Left ventricle myocardium superior (tissue), 1 donor: ENCODE results near the gene CHCHD1. TPM values are rescaled to one million over a fixed set of nuclear protein-coding genes. Genes with fewer than 3 reads are reported as not detected.
A peak's percentile ranks its signal among the peaks of the same experiment; 100 is the strongest.
"Not testable (repeated sequence)": the region's sequence is repeated elsewhere in the genome, so short reads cannot be mapped to it uniquely, and the experiment has no call there.

ENCODE experiments used
- ATAC-seq: fragments of 200-7000 bp; cut with Tn5 transposase; one replicate; pipeline ENCODE4 v1.9.1; 2020; ENCODE audit warnings: mild to moderate bottlenecking, moderate library complexity
- DNase-seq: peaks from one replicate; pipeline ENCODE4 v3.0.0-alpha.2; 2020
- intact Hi-C: fragments of 100-400 bp; cut with micrococcal nuclease; formaldehyde crosslinking; loops from one replicate; pipeline ENCODE4 v1.11.0; 2022
- long read RNA-seq: library from polyadenylated mRNA; unstranded; transcript quantifications from one replicate; pipeline ENCODE4 v2.0.0, GENCODE V29; 2021
- total RNA-seq: library from RNA; stranded (reverse); fragmentation: NEBNext Ultra II Directional; extraction: Animal tissue kit (Norgen Biotek cat#: 25700); gene quantifications from one replicate; pipeline ENCODE4 v1.2.1, GENCODE V29; 2021
- donor health status: DM: no; HTN: yes; CAD: no; lungs with severe emphysema.

Gene CHCHD1
- 29.2 TPM for total RNA-seq
- long read RNA-seq, transcript CHCHD1-201 (3 exons, 835 nt) = major isoform, 17 of 21 reads
- long read RNA-seq, partial matches to known transcripts = 3 of 21 reads
- long read RNA-seq, other reads (novel, unspliced or antisense) = 0 of 21 reads

- peak; percentile 96 for DNase-seq
- intact Hi-C loops = no loop called here
These were observed at the start of gene CHCHD1 for GRCh38 chr10:73781879-73782748. Gene CHCHD1, plus strand, starts transcription at chr10:73782048. Its CDS starts 28 bp downstream, at chr10:73782076.

GRCh38 chr10:73732426-73732825 is 49.4 kb upstream of the CHCHD1 start:
- no peak for ATAC-seq

More at GRCh38 chr10:73781879-73782748, at the start of gene CHCHD1:
- peak; percentile 76 for ATAC-seq

GRCh38 chr10:73732931-73733623 is 48.8 kb upstream of the CHCHD1 start:
- intact Hi-C loops = no loop called here
- ATAC-seq = no peak
- DNase-seq = peak; percentile 38

More at GRCh38 chr10:73732426-73732825, 49.4 kb upstream of the CHCHD1 start:
- intact Hi-C loops = no loop called here
- no peak for DNase-seq

GRCh38 chr10:73734028-73734720 is 47.7 kb upstream of the CHCHD1 start:
- DNase-seq (no peak), ATAC-seq (no peak)
- intact Hi-C loops = no loop called here

DNA sequence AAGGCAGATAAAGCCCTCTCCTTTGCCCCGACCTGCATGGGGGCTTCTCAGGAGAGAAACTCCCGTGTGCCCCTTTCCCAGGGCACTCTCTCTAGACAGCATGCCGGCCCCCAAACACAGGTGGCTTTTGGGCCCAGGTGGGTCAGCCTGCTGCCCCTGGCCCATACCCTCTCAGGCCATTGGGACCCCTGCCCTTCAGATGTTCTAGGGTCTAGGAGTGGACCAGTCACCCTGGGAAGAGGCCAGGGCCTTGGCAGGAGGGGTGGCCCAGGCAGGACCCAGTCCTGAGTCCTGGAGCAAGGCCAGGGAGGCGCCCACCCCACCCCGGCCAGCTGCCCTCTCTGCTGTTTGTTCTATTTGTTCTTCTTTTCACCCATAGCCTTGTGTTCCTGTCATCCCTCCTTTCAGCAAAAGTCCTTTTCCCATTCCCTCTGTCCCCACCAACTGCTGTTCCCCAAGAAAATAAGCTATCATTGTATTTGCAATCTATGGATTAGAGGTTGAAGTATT is 47.0 kb upstream of the CHCHD1 start:
- intact Hi-C loops = no loop called here
- DNase-seq (no peak), ATAC-seq (no peak)

DNA sequence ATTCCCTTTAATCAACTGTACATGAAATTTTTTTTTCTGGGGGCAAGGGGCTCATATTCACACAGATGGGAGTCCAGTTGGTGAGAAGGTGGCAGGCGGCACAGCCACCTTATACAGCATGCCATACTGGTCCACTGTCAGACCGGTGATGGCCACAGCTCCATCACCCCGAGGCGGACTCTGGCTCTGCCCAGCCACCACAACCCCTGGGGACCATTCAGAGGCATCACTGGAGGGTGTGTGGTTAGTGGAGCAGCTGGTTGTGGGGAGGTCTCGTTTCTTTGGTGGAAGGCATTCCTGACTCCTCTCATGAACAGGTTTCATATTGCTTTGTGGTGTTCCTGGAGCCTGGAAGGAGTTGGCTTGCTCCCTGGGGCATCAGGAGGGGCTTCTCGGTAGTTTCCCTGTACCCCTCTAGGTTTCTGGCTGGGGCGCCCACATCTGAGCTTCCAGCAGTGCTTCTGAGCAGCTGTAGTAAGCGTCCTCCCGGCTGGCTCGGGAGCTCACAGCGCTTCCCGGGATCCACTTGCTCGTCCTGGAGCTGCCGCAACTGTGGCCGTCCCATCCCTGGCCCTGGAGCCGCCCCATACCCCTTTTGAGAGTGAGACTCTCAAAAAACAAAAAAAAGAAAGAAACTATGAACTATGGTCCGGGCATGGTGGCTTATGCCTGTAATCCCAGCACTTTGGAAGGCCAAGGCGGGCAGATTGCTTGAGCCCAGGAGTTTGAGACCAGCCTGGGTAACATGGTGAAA is 41.2 kb upstream of the CHCHD1 start:
- intact Hi-C loops, DNase-seq, ATAC-seq: not testable (repeated sequence)

DNA sequence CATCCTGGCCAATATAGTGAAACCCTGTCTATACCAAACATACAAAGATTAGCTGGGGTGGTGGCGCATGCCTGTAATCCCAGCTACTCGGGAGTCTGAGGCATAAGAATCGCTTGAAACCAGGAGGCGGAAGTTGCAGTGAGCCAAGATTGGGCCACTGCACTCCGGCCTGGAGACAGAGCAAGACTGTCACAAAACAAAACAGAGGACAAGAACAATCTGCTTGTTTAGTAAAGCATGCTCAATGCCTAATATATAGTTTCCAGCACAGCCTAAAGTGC is 39.5 kb upstream of the CHCHD1 start:
- no peak for ATAC-seq

GRCh38 chr10:73743327-73743904 is 38.4 kb upstream of the CHCHD1 start:
- intact Hi-C loops = no loop called here
- DNase-seq (no peak), ATAC-seq (no peak)

More for the DNA sequence above, 39.5 kb upstream of the CHCHD1 start:
- DNase-seq = no peak
- intact Hi-C loops = no loop called here

DNA sequence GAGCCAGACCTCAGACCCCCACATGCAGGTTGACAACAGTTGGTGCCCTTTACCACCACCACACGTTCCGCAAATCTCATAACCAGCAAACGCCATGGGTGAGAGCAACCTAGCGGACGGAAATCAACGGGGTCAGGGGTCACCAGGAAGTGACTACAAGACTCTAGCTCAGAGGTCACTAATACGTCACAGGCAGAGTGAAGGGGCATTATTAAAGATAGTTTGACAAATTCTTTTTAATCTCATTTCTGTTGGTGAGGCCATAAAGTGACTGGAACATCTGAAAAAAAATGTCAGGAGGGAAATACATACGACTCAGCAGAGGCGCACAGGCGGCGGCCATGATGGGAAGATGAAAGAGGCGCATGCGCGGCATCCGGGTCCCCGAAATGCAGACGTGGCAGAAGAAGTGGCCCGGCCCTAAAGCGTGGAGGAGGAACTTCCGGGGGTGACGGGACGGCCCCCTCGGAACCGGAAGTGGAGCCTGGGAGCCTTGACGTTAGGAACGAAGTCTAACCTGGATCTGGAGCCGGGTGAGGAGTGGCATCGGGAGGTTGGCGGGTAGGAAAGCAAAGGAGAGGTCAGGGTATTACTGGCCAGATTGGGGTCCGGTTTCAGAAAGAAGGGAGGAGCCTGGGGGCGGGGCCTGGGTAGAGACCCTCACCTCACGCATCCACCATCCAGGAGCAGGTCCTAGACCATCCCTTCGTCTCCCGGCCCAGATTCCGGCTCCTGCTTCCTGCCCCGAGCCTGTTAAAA is 37.8 kb upstream of the CHCHD1 start, which contains the start of gene SEC24C:
SEC24C (plus strand) TSS at position 468 of the 759 bp plus-strand sequence. CDS start 2,461 bp downstream, outside the sequence.
- DNase-seq (peak; percentile 97), ATAC-seq (peak; percentile 96)
- intact Hi-C loops = no loop called here

DNA sequence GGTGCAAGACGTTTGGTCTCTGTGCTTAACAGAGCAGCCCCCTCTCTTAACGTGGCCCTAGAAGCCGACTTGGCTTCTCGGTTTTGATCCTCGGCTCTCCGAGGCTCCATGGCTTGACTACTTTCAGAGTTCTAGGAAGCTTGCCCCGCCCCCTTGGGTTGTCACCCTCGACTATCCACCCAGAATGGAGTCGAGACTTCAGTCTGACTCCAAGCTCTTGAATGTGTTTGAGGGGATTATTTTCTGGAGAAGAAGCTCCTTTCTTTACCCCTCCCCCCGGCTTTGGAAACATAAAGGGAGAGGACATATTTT is 37.2 kb upstream of the CHCHD1 start:
- intact Hi-C loops = no loop called here
- DNase-seq = peak; percentile 58

GRCh38 chr10:73746721-73747120 is 35.1 kb upstream of the CHCHD1 start:
- DNase-seq (no peak), ATAC-seq (no peak)
- intact Hi-C loops = no loop called here

More for the DNA sequence above, 37.2 kb upstream of the CHCHD1 start:
- ATAC-seq = peak; percentile 16

DNA sequence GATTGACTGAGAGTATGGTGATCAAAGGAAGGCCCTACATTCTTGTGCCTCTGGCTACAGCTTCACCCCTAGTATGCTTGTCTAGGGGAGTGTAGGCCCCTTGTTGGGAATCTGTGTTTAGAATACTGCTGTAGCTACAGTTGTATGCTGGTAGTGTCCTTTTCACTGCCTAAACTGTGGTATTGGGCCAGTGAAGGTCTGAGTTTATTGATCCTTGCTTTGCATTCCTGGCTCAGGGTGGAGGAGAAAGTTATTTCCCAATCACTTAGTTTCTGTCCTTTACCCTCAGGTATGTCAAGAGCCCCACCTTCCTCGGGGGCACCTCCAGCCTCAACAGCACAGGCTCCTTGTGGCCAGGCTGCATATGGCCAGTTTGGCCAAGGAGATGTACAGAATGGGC is 31.0 kb upstream of the CHCHD1 start:
- ATAC-seq = no peak
- intact Hi-C loops = no loop called here

GRCh38 chr10:73756183-73756582 is 25.7 kb upstream of the CHCHD1 start:
- ATAC-seq = no peak
- no peak for DNase-seq
- intact Hi-C loops = no loop called here

More for the DNA sequence above, 31.0 kb upstream of the CHCHD1 start:
- no peak for DNase-seq

DNA sequence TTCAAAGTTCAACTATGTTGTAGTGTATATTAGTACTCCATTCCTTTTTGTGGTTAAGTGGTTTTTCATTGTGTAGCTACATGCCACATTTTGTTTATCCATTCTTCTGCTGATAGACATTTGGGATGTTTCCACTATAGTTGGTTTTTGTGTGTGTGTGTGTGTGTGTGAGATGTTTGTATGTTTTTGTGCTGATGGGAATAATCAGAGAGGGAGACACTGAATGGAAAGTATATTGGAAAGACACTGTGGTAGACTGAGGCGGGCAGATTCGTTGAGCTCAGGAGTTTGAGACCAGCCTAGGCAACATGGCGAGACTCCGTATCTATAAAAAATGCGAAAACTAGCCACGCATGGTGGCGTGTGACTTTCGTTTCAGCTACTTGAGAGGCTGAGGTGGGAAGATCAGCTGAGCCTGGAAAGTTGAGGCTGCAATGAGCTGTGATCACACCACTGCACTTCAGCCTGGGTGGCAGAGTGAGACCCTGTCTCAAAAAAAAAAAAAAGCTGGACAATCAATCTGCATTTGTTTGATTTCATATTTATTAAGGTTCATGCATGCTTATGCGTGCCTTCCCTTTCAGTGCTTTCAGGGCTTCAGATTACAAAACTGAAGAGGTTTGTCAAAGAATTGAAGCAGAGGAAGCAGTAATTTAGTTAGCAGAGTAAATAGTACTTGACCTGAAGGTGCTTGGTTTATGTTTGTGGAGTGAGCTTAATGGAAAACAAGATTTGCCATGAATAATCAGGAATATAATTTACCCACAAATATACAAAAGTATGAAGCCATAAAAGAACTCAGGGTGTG is 22.9 kb upstream of the CHCHD1 start:
- ATAC-seq = no peak
- DNase-seq = no peak

DNA sequence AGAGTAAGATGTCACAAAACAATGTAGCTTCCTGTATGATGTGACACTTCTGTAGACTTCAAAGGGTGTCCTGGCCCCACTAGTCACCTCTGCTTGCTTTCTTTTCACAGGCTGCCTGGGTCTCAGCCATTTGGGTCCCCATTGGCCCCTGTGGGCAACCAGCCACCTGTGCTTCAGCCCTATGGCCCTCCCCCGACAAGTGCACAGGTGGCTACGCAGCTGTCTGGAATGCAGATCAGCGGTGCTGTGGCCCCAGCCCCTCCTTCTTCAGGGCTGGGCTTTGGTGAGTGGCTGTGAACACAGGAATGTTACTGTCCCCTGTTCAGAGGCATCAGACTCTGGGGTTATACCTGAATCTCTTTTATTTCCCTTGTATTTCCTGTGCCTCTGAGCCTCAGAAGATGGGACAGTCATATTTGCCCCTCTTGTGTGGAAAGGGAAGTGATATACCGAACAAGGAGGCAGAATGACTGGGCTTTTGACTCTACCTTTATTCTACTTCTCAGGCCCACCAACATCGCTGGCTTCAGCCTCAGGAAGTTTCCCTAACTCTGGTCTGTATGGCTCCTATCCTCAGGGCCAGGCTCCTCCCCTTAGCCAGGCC is 22.2 kb upstream of the CHCHD1 start:
- peak; percentile 26 for ATAC-seq
- intact Hi-C loops = no loop called here

More for the DNA sequence above, 22.9 kb upstream of the CHCHD1 start:
- intact Hi-C loops = no loop called here

GRCh38 chr10:73761781-73762180 is 20.1 kb upstream of the CHCHD1 start:
- intact Hi-C loops = no loop called here
- DNase-seq = no peak
- no peak for ATAC-seq

More for the DNA sequence above, 22.2 kb upstream of the CHCHD1 start:
- no peak for DNase-seq
